ENCODE data around the gene CFAP100.

CFAP100 gene

GRCh38 chr3:126391631-126392030 lies 3.1 kb upstream of the CFAP100 start:
- TF ChIP-seq CTCF (IDR thresholded peaks at IDR 0.05) = no peak
- Histone ChIP-seq H3K4me3 (ENCODE audit: low read depth in 1 of 2, low read length in 1 of 2) (no peak overlapping the region), H3K36me3 (no peaks in the 10 kb centered on the region), H3K9me3 (no peaks in the 10 kb centered on the region), H3K27ac (no peak overlapping the region), H3K4me1 (ENCODE audit: control insufficient read depth in 1 of 2, insufficient read depth in 1 of 2, low read depth in 1 of 2, low read length in 1 of 2) (peaks cover 5 to 7% of the 10 kb centered on the region in 2 experiments), H3K27me3 (peaks cover 84% of the 10 kb centered on the region)

GRCh38 chr3:126392246-126392645 lies 2.5 kb upstream of the CFAP100 start:
- Histone ChIP-seq H3K27me3 (peaks cover 90% of the 10 kb centered on the region), H3K36me3 (no peaks in the 10 kb centered on the region), H3K4me3 (ENCODE audit: low read depth in 1 of 2, low read length in 1 of 2) (no peak overlapping the region), H3K4me1 (ENCODE audit: control insufficient read depth in 1 of 2, insufficient read depth in 1 of 2, low read depth in 1 of 2, low read length in 1 of 2) (peaks cover 5 to 7% of the 10 kb centered on the region in 2 experiments), H3K27ac (no peak overlapping the region), H3K9me3 (no peaks in the 10 kb centered on the region)
- no peak for TF ChIP-seq CTCF (IDR thresholded peaks at IDR 0.05)

- Histone ChIP-seq H3K9me3 (no peaks in the 10 kb centered on the region), H3K4me3 (ENCODE audit: low read depth in 1 of 2, low read length in 1 of 2) (no peak overlapping the region), H3K36me3 (no peaks in the 10 kb centered on the region), H3K27ac (no peak overlapping the region), H3K27me3 (peaks cover 89% of the 10 kb centered on the region), H3K4me1 (ENCODE audit: control insufficient read depth in 1 of 2, insufficient read depth in 1 of 2, low read depth in 1 of 2, low read length in 1 of 2) (peaks cover 5 to 7% of the 10 kb centered on the region in 2 experiments)
- no peak for TF ChIP-seq CTCF (IDR thresholded peaks at IDR 0.05)
Observed at GRCh38 chr3:126393563-126393962, 1.1 kb upstream of the CFAP100 start.

- Histone ChIP-seq H3K27ac (no peak overlapping the region), H3K27me3 (peaks cover 75% of the 10 kb centered on the region), H3K4me1 (ENCODE audit: control insufficient read depth in 1 of 2, insufficient read depth in 1 of 2, low read depth in 1 of 2, low read length in 1 of 2) (no peaks in the 10 kb centered on the region), H3K9me3 (no peaks in the 10 kb centered on the region), H3K36me3 (no peaks in the 10 kb centered on the region), H3K4me3 (ENCODE audit: low read depth in 1 of 2, low read length in 1 of 2) (no peak overlapping the region)
- TF ChIP-seq CTCF (IDR thresholded peaks at IDR 0.05) = no peak
Observed at GRCh38 chr3:126394977-126395321, 240 bp downstream of the CFAP100 start.

- TF ChIP-seq CTCF (IDR thresholded peaks at IDR 0.05) = no peak
- Histone ChIP-seq H3K4me1 (ENCODE audit: control insufficient read depth in 1 of 2, insufficient read depth in 1 of 2, low read depth in 1 of 2, low read length in 1 of 2) (no peaks in the 10 kb centered on the region), H3K27me3 (peaks cover 65% of the 10 kb centered on the region), H3K36me3 (no peaks in the 10 kb centered on the region), H3K9me3 (no peaks in the 10 kb centered on the region), H3K27ac (no peak overlapping the region), H3K4me3 (ENCODE audit: low read depth in 1 of 2, low read length in 1 of 2) (no peak overlapping the region)
Observed at GRCh38 chr3:126395846-126396513, 1.3 kb downstream of the CFAP100 start.
